HG03558 (cell line): Measurements from ENCODE around the gene EBF4.

Experiments
- ATAC-seq: cut with Tn5 transposase; IDR thresholded peaks from one replicate; pipeline ENCODE4 v1.9.1; 2021; ENCODE audit warnings: moderate number of reproducible peaks; ENCODE audit not compliant: unreplicated experiment; ENCODE audit errors: extremely low read depth

The EBF4 gene

DNA sequence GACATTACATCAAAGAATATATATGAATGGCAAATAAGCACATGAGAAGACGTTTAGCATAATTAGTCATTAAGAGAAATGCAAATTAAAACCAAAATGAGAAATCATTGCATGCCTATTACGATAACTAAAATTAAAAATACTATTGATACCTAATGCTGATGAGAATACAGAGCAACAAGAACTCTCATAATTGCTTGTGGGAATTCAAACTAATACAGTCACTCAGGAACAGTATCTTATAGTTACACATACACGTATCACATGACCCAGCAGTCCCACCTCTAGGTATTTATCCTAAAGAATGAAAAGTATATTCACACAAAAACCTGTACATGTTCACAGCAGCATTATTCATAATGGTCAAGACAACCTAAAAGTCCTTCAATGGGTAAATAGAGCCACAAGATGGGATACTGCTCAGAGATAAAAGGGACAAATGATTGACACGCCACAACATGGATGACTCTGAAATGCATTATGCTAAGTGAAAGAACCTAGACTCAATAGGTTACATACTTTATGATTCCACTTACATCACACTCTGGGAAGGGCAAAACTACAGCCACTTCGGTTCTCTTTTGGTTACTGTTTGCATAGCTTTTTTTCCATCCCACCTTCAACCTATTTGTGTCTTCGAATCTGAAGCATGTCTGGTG, 91.5 kb downstream of the EBF4 start:
- no peak for ATAC-seq

DNA sequence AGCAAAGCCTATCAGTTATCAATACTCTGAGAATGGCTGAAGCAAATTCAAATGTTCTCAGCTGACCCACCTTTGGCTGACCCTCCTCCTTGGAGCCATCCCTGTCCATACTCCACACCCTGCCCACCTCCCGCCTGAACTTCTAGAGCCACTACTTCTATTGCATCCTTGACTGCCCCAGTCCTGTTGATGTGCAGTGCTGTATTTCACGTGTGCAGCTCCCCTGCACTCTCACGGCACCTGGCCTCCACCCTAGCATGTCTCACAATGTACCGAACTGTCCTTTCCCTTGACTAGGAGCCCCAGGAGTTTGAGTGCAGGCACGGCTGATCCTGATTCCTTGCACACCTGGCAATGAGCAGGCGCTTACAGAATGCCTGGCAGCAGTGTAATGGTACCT, 100.9 kb downstream of the EBF4 start:
- ATAC-seq = no peak

DNA sequence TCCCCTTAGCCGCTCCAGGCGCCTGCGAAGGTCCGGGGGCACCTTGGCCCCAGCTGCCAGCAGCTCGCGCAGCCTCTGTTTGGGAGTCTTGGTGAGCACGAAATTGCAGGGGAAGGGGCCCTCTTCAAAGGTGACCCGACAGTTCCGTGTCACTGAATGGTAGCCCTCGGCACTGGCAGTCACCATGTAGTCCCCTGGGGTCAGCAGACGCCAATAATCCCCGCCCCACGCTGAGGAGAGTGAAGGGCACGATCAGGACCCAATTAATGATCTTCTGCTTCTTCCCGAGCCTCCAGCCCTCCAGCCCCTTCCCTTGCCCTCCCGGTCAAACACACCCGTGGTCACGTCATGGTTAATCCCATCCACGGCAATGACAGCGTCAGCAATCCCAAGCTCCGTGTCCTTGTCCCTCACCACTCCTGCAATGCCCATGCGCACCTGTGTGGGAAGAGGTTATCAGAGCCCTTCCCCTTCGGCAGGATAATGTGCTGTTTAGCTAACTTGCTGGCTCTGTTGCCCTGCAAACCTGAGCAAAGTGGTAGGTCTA, 101.7 kb downstream of the EBF4 start:
- ATAC-seq = no peak

DNA sequence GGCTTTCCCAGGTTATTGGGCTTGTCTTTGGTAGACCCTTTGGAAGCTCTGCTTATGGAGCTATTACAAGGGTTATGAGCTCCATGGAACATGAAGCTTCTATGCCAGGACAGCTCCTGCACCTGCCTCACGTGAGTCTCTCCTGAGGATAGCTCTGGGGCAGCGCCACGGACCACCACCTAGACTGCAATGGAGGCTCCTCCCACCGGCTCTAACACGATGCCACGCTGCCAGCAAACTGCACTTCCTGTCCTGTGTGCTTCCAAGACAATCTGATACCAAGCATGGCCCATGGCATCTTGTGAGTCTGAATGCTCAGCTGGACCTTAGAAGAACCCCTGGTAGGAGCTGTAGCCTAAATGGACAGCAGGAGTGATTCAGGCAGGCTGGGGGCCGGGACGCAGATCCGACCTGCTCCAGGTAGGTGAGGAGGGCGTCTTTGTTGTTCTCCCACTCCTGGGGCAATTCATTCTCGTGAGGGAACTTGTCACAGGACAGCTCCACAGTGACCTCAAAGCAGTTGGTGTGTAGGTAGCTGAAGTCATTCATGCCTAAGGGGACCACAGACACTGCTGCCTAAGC, 102.4 kb downstream of the EBF4 start:
- ATAC-seq = no peak

DNA sequence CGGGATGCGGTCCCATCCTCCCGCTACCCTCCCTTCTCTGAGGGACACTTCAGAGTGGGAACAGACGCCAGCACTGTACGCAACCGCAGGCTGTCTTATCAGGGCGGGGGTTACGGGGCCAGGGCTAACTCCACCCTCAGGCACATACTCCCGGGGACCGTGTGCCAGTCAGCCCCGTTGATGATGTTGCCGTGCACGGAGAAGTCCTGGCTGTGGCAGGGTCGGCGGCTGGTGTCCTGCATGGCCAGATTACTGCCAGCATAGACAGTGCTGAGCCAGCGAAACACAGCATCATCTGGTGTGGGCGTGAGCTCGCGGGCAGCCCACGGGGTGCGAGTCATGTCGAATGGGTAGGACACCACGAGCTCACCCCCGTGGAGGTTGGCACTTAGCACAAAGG, 102.9 kb downstream of the EBF4 start:
- ATAC-seq = no peak

DNA sequence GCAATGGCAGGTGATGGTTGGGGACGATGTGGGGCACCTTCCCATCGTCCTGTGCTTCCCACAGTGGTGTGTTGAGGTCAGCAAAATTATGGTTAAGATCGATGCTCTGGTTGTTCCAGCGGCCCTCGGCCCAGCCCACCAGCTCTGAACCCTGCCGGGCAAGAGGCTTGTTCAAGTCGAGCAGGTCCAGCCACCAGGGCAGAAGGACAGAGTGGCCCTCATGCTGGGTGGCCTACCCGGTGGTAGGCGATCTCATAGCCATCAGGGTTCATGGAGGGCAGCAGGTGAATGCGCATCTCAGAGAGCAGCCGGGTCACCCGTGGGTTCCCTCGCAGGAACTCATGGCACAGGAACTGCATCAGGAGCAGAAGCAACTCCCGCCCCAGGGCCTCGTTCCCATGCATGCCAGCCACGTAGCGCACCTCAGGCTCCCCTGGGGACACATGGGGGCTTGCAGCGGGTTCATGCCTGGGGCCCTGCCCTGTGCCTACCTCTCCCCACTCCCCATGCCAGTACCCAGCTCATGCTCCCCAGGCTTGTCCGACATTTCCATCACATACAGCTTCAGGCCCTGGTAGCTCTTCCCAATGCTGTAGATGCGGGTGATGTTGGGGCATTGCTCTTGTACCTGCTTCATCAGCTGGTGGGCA, 103.6 kb downstream of the EBF4 start:
- no peak for ATAC-seq

DNA sequence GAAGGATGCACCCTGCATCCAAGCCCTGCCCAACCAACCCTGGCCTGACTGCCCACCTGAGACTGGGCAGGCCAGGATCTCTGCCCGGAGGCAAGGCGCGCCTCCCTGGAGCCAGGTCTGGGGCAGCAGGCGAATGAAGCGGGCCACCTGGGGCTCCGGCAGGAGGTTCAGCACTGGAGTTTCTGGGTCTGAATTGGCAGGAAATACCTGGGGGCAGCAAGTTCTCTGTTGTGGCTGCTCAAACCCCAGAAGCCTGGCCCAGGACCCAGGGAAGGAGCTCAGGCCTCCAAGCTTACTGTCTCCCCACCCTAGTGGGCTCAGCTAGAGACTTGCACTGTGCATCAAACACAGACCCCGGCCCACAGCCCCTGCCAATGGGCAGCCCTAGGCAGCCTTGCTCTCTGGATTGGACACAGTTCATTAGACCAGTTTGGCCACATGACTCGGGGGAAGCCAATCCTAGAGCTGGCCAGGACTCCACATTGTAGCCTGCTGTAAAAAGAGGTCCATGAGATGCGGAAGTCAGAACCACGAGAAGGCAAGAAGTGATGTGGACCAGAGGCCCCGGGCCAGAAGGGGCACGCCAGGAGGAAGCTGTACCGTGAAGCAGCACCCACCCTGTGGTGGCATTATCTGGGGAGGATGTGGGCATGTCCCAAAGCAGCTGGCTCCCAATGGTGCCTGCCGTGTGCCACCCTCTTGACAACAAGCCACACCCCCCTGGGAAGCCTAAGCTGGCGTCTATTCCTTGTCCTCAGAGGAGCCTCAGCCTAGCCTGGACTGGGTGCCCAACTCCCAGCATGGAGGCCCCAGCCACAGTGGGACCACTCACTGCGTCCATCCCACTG, 104.8 kb downstream of the EBF4 start:
- ATAC-seq = no peak

DNA sequence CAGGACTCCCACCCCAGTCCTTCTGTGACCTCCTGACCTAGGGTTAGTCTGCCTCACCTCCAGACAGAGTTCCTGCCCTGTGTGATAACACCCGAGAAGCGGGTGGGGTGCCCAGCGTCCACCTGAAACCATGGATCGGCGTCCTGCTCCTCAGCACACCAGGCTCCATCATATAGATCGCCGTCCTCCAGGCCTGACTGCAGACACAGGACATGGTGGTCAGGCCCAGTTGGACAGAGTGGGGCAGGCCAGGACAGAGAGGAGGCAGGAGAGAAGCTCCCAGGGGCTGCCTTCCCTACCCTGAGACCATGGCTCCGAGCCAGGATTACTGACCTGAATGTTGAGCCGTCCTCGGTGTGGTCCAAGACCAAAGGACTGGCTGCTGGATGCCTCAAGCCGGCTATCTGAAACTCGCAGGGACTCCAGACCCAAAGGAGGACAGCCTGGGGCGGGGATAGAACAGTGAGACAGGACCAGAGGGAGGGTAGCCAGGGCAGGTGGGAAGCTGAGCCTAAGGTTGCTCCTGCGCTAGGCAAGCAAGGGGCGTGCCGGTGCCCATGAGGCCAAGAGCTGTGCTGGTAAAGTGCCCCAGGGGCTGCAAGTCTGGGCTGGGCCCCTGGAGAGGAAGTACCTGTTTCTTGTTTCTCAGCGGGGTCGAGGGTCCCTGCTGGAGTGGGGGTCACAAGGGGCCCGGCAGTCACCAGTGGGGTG, 105.7 kb downstream of the EBF4 start:
- no peak for ATAC-seq

DNA sequence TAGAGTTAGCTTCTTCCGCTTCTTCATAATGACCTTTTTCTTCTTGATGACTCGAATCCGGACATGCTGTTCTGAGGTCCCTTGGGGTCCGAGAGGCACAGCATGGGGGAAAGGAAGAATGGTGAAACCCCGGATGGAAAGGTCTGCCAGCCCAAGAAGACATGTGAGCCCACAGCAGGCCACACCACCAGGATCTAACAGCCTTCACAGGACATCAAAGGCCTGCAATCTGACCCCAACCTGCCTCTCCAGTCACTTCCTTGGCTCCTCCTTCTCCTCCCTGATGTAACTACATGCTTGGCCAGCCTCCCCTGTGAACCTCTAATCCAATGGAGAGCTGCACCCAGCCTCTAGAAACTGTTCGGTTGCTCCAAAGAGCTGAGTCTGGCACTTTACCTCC, 106.2 kb downstream of the EBF4 start:
- ATAC-seq = no peak

DNA sequence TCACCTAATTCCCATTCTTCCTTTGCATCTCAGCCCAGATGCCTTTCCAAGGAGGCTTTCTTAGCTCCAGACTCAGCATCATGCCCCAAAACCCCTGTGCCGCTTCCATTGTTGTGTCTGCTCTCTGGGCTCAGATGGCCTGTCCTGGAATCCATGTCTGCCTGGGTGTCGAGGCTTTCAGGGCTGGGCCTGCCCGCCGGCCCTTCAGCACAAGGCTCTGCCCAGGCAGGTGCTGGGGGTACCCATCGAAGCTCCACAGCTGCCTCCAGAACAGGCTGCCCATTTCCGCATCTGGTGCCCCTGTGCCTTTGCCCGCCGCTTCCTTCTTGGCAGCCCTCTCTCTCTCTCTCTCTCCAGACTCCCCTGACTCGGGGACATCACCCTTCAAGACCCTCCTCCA, 106.7 kb downstream of the EBF4 start:
- no peak for ATAC-seq

DNA sequence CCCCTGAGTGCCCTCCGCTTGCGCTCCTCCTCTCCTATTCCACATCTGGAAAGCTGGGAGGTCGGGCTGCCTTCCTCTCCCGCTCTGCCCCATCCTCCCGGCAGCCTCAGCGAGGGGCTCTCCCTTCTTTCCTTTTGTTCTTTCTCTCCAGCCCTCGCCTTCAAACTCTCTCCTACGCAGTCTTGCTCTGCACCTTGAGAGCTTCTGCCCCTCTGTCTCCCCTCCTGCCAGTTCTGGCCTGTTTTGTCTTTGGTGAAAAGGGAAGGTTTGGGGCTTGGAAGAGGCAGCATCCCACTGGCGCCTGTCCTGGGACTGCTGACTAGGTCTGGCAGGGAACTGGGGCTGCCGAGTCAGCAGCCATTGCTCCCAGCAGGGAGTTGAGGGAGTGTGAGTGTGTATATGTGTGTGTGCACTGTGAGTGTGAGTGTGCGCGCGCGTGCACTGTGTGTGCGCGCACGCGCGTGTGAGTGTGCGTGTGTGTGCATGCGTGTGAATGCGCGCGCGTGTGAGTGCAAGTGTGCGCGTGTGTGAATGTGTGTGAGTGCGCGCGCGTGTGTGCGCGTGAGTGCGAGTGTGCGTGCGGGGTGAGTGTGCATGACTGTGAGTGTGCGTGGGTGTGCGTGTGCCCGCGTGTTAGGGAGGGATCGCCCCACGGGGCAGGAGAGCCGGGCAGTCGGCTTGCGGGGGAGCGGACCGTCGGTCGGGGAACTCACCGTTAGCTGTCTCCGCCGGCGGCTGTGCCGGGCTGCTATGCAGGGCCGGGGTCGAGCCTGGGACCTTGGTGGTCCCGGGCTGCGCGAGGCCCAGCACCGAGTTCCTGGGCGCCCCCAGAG, 107.3 kb downstream of the EBF4 start:
- no peak for ATAC-seq

DNA sequence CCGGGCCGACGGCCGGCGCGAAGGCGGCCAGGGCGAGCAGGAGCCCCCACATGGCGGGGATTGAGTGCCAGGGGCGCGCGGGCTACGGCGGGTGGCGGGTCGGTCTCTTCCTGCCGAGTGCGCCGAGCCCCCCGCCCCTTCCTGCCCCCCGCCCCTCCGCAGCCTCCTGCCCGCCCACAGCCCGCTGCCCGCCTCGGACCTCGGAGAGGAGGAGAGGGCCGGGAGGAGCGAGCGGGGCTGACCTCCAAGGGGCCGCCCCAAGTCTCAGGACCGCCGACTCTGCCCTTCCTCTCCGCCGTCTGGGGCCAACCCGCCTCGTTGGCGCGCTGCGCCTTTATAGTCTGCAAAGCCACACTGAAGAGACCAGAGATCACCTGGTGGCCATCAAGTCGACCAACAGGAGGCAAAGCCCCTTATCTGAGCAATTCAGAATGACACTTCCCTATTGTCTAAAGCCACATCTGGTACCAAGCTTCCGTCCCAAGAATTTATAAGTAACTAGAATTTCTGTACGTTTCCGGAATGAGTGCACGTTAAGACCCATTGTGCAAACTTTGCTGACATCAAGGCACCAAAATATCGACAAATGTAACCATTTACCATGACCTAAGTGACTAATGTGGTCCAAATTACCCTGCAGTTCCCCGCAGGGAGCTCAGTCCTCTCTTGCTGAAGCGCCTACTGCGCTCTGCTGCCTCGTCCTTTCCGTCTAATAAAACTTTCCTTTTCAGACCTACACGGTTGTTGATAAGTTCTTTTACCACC, 108.1 kb downstream of the EBF4 start, which contains the start of gene CPXM1:
TSS of gene CPXM1 (minus strand) at position 107 of the 765 bp plus-strand sequence. CDS start at position 52, 55 bp downstream.
- ATAC-seq = no peak

DNA sequence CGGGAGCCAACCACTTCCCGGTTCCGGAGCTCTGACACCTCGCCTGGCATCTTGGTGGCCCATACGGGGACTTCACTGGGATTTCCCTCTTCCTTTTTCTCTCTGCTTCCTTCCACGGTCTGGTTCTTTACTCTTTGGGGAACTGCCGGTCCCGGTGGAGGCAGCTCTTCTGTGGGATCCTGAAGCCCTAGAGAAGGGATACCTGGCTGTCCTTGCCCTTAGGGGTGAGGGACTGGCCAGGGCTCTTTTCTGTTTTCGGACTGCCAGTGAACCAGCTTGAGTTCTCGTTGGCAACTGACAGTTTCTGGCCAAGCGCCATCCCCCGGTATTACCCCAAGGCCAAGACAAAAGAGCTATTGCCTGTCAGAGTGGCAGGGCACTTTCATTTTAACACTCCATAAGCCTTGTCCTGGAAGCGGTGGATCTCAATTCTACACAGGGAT, 108.7 kb downstream of the EBF4 start:
- ATAC-seq = no peak

DNA sequence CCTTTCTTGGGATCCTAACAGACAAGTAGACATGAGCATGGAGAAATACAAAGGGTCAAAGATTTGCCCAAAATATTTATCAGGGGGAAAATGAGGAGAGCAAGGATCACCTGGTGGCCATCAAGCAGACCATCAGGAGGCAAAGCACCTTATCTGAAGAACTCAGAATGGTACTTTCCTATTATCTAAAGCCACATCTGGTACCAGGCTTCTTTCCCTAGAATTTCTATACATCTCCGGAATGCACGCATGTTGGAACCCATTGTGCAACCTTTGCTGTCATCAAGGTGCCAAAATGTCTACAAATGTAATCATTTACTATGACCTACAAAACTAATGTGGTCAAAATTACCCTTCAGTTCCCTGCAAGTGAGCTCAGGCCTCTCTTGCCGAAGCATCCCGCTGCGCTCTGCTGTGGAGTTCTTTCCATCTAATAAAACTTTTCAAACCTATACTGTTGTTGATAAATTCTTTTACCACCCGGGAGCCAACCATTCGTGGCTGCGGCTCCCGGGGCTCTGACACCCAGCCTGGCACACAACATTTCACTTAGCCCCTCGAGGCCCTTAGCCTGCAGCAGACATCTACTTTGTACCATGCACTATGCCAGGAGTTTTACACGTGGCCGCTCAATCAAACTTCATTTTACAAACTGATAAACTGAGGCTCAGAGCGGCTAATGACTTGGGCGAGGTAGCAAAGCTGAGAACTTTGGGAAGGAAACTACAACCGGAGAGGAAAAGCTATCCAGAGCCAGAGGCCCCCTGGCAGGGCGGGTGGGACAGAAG, 111.7 kb downstream of the EBF4 start:
- no peak for ATAC-seq

DNA sequence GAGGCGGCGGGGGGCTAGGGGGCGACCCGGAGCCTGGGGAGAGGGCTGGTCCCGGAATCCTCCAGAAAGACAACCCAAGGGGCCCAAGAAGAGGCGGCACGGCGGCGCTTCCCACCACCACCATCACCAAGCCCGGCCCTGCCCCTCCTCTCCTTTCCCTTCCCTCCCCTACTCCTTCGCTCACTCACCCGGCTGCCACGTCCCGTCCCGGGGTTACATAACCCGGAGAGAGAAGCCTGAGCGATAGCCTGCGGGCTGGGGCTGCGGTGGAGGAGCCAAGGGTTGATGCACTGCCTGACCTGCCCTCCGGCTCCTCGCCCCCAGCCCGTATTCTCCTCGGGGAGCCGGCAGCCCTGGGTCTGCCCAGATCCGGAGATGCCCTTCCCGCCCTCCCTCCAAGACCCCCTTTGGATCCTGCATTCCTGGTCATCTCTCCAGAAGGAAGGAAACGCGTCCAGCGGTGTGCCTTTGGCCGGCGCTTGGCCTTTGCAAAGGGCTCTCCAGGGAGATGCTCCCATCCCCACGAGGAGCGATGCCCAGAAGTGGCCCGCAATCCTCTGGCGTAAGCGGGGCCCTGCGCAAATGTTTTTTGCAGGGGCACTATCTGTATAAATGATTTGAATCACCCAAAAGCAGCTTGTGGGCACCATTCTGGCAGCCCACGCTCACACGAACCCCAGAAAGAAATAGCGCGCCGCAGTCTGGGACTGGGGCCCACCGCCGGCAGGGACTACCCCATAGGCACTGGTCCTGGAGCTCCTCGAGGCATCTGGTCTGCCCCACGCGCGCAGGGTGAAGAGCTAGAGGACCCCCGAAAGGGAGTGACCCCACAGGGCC, 112.5 kb downstream of the EBF4 start:
- no peak for ATAC-seq

DNA sequence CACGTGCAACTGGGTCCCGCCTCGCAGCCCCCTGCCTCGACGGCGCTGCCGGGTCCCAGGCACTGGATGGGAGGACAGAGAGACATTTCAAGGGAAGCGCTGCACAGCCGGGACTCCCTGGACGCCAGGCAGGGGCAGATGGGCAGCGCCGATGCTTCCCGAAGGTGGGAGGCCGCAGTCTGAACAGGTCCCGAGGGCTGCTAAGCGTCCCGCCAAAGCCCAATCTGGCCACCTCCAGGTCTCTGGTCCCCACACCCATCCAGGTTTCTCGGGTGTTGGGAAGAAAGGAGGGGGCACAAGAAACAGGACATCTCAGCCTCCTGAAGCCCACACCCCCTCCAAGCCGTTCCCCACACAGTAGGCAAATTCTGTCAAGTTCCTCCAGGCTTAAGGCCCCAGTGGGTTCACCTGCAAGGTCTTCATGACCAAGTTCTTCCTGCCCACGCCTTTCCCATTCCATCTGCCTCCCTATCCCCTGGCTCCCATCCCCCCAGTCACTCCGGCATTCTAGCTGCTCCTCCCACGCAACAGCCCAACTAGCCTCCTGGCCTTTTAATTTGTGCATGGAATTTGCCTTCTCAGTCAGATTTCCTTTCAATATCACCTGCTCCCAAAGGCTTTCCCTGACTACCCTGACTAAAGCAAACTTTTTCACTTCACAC, 113.2 kb downstream of the EBF4 start:
- no peak for ATAC-seq
